COLO668 (cell line): ENCODE data around the gene MPP3.
A peak's percentile ranks its signal among the peaks of the same experiment; 100 is the strongest.
"Not testable (repeated sequence)": the region's sequence is repeated elsewhere in the genome, so short reads cannot be mapped to it uniquely, and the experiment has no call there.

Experiments used
- DNase-seq: peaks from one replicate; lab custom pipeline; 2025; ENCODE audit not compliant: unreplicated experiment; lab: John Stamatoyannopoulos, UW

Gene MPP3

GRCh38 chr17:43809121-43809520, 23.8 kb downstream of the MPP3 start:
- DNase-seq: no peak

GRCh38 chr17:43808076-43808475, 24.9 kb downstream of the MPP3 start:
- no peak for DNase-seq

- no peak for DNase-seq
These were observed 27.8 kb downstream of the MPP3 start for GRCh38 chr17:43805117-43805516.

GRCh38 chr17:43803758-43804157, 29.2 kb downstream of the MPP3 start:
- DNase-seq: no peak

- DNase-seq: no peak
These were observed 31.1 kb downstream of the MPP3 start for GRCh38 chr17:43801844-43802243.

- no peak for DNase-seq
These were observed 32.2 kb downstream of the MPP3 start for GRCh38 chr17:43800736-43801135.

- no peak for DNase-seq
These were observed 33.9 kb downstream of the MPP3 start for GRCh38 chr17:43799047-43799446.

- DNase-seq: peak; percentile 4
These were observed 34.9 kb downstream of the MPP3 start for GRCh38 chr17:43798024-43798423.

GRCh38 chr17:43792668-43793067, 40.3 kb downstream of the MPP3 start:
- not testable (repeated sequence) for DNase-seq

GRCh38 chr17:43791589-43791988, 41.4 kb downstream of the MPP3 start:
- DNase-seq: peak; percentile 2

- peak; percentile 10 for DNase-seq
These were observed 42.5 kb downstream of the MPP3 start for GRCh38 chr17:43790311-43790940.

- DNase-seq: no peak
These were observed 43.5 kb downstream of the MPP3 start for GRCh38 chr17:43789482-43789881.

- no peak for DNase-seq
These were observed 44.4 kb downstream of the MPP3 start for GRCh38 chr17:43788540-43788939.

- DNase-seq: no peak
These were observed 45.2 kb downstream of the MPP3 start for GRCh38 chr17:43787728-43788127.

GRCh38 chr17:43784628-43785101, 48.3 kb downstream of the MPP3 start:
- DNase-seq: no peak

GRCh38 chr17:43784068-43784467, 48.9 kb downstream of the MPP3 start:
- no peak for DNase-seq

- DNase-seq: no peak
These were observed 49.8 kb downstream of the MPP3 start for GRCh38 chr17:43782913-43783680.

- no peak for DNase-seq
These were observed 52.8 kb downstream of the MPP3 start, which contains the start of gene CFAP97D1 for GRCh38 chr17:43780135-43780534. Gene CFAP97D1, plus strand, starts transcription at chr17:43780435. Its CDS starts 28 bp downstream, at chr17:43780463.

- DNase-seq: peak; percentile 30
These were observed 53.5 kb downstream of the MPP3 start for GRCh38 chr17:43779145-43780125.

GRCh38 chr17:43778337-43779144, 54.4 kb downstream of the MPP3 start, which contains the start of gene DUSP3:
Gene DUSP3, minus strand, starts transcription at chr17:43778977. Its CDS starts 53 bp downstream, at chr17:43778924.
- DNase-seq: peak; percentile 87
